HG02840 (cell line): ENCODE data around the gene RAMP3.

Experiments used
- ATAC-seq: cut with Tn5 transposase; IDR thresholded peaks from one replicate; pipeline ENCODE4 v1.9.1; 2021; ENCODE audit warnings: mild to moderate bottlenecking, moderate library complexity, moderate number of reproducible peaks; ENCODE audit not compliant: unreplicated experiment, low FRiP score

RAMP3 gene

GRCh38 chr7:45219801-45220435 is 62.3 kb downstream of the RAMP3 start:
- ATAC-seq = no peak

- ATAC-seq = no peak
These were observed 63.4 kb downstream of the RAMP3 start for GRCh38 chr7:45220846-45221618.

- no peak for ATAC-seq
These were observed 64.5 kb downstream of the RAMP3 start for GRCh38 chr7:45221896-45222604.

GRCh38 chr7:45223078-45223477 is 65.5 kb downstream of the RAMP3 start:
- ATAC-seq = no peak

- ATAC-seq = no peak
These were observed 66.4 kb downstream of the RAMP3 start for GRCh38 chr7:45223728-45224630.

DNA sequence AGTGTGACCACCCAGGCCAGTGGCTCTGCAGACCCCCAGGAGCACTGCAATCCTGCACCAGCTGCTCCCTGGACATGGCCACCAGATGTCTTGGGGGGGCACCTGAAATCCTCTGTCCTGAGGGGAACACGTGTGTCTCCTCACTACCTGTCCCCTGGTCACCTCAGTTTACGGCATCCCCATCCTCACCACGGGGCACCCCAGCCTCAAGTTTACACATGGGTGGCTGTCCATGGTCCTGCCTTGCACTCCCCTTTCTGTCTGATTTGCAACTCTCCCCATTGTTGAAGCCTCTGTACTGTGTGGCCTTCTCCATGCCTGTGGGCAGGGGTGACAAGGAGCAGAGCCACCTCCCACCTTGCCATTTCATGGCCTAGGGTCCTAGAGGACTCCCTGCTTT is 67.2 kb downstream of the RAMP3 start:
- no peak for ATAC-seq

DNA sequence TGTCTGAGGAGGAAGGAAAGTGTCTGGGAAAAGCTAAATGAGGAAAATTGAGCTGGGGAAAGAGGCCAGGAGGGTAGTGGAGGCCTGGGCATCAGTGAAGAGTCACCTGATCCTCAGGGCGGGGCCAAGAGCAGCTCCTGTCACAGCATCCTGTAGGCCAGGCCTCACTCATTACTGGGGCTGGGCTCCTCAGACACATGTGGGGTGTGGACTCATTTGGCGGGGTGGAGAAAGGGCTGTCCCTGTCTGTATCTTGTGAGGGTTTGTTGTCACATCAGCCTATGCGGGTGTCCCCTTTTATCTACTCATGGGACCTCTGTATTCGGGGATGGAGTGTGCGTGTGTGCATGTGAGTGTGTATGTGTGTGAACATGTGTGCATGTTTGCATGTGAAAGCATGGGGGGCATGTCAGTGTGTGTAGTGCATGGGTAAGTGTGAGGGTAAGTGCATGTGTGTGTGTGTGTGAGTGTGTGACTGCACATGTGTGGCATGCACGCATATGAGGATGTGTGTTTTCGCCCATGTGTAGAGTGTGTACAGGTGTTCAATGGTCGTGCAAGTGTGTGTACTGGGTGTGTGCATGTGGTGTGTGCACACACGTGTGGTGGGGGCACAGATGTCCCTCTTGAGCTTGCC is 67.8 kb downstream of the RAMP3 start:
- ATAC-seq = no peak

GRCh38 chr7:45225948-45226335 is 68.4 kb downstream of the RAMP3 start:
- no peak for ATAC-seq

GRCh38 chr7:45229156-45229920 is 71.7 kb downstream of the RAMP3 start:
- ATAC-seq = no peak

DNA sequence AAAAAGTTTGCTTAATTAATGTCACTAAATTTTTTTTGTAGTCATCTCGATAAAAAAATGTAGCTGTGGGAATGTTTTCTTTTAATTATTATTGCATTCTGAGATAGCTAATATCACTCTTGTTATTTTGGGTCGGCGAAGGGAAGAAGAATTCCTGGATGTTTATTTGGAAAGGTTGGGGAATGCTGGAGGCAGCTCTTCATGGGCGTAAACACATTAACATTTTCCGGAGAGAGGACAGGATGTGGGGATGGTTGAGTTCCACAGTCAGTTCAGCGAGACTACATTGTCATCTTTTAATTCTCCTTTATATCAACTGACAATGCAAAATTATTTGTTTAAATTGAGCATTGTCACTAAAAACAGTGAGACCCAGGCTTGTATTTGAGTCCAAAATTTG is 72.5 kb downstream of the RAMP3 start:
- no peak for ATAC-seq

DNA sequence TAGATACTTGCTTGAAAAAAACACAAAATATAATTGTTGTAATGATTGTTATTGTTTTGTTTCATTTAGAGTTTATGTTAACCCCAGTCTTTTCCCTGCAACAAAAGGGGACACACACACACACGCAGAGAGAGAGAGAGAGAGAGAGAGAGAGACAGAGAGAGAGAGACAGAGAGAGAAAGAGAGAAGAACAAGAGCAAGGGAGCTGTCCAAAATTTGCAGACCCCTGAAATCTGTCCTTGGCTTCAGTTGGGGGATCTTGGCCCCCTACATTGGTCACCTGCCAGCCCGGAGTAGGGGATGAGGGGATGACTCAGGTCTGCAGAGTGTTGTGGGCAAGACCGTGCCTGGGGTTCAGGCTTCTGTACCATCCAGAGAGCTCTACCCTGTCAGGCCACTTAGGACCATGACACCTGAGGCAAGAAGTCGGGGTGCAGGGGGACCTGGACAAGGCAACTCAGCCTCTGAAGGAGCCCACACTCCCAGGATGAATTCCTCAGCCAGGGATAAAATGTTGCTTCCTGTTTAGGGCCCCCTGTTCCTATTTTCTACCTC is 73.1 kb downstream of the RAMP3 start:
- ATAC-seq = no peak

DNA sequence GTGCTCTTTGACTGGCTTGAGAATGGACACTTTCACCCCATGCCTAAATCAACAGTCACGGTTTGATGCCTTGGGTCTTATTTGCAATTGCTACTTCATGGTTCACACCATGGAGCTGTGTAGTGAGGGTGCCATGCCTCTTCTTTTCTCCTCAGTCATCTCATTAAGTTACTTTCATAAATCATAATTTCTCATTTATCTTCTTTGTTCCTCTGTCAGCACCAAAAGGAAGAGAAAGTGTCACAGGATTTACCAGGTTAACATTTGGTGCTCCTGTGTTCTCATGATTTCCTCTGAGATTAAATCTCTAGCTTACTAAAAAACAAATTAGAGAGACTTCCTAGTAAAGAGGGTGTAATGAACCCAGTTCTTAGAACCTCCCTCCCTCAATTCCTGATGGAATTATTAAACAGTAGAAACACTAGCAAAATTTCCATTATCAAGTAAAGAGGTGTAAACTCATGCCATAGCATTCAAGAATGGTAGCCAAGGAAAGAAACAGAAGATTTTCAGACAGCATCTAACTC is 75.7 kb downstream of the RAMP3 start:
- no peak for ATAC-seq
